DND-41 (cell line): ENCODE data around the gene PAN2.
A peak's percentile ranks its signal among the peaks of the same experiment; 100 is the strongest.

Source experiments
- ATAC-seq: fragments of 200-7000 bp; cut with Tn5 transposase; 3 replicates; pipeline ENCODE4 v1.9.1; 2021; ENCODE audit warnings: low read depth; ENCODE audit not compliant: insufficient read depth
- DNase-seq: peaks from one replicate; pipeline ENCODE4 v3.0.0-alpha.2; 2020
- H2AFZ ChIP-seq: 2 replicates; pipeline ENCODE4 v1.6.0; 2012; ENCODE audit warnings: low read depth, low read length
- H3K27ac ChIP-seq: 2 replicates; pipeline ENCODE4 v1.5.1; 2012; ENCODE audit warnings: low read length, inconsistent platforms
- H3K27me3 ChIP-seq: fragments of 200-600 bp; sonication (generic); 2 replicates; pipeline ENCODE4 v1.6.0; 2012; ENCODE audit warnings: low read length, mild to moderate bottlenecking, inconsistent platforms; ENCODE audit not compliant: insufficient read depth, poor library complexity
- H3K36me3 ChIP-seq: 2 replicates; pipeline ENCODE4 v1.5.1; 2012; ENCODE audit warnings: low read length, inconsistent platforms; ENCODE audit not compliant: insufficient read depth
- H3K4me1 ChIP-seq: 2 replicates; pipeline ENCODE4 v1.5.1; 2012; ENCODE audit warnings: mild to moderate bottlenecking, low read length; ENCODE audit not compliant: insufficient read depth
- H3K4me2 ChIP-seq: 2 replicates; pipeline ENCODE4 v1.6.0; 2012; ENCODE audit warnings: mild to moderate bottlenecking, moderate library complexity, low read length, inconsistent platforms; ENCODE audit not compliant: insufficient read depth
- H3K4me3 ChIP-seq, 2 experiments: fragments of 200-600 bp in 1 of 2; shearing (Covaris generic) in 1 of 2; 2 replicates each; pipeline ENCODE4 v1.5.1; 2012 to 2016; ENCODE audit warnings: inconsistent platforms in 2 of 2, low read length in 2 of 2, mild to moderate bottlenecking in 2 of 2, low read depth in 1 of 2, moderate library complexity in 1 of 2
- H3K79me2 ChIP-seq: 2 replicates; pipeline ENCODE4 v1.6.0; 2012; ENCODE audit warnings: low read length, inconsistent platforms; ENCODE audit not compliant: insufficient read depth
- H3K9ac ChIP-seq: 2 replicates; pipeline ENCODE4 v1.6.0; 2012; ENCODE audit warnings: low read depth, mild to moderate bottlenecking, inconsistent platforms, low read length, moderate library complexity
- H3K9me3 ChIP-seq: 2 replicates; pipeline ENCODE4 v1.5.1; 2012; ENCODE audit warnings: low read length, moderate library complexity, mild to moderate bottlenecking, inconsistent platforms; ENCODE audit not compliant: insufficient read depth, severe bottlenecking
- H4K20me1 ChIP-seq: 2 replicates; pipeline ENCODE4 v1.6.0; 2012; ENCODE audit warnings: low read length; ENCODE audit not compliant: insufficient read depth
- CTCF ChIP-seq: IDR thresholded peaks from 2 replicates; pipeline ENCODE4 v1.5.1; 2012; ENCODE audit warnings: borderline replicate concordance, low read length, moderate library complexity, mild to moderate bottlenecking; ENCODE audit not compliant: poor library complexity, severe bottlenecking; ENCODE audit errors: extremely low read depth
- EZH2 ChIP-seq: IDR thresholded peaks from 3 replicates; pipeline ENCODE4 v1.6.1; 2012; ENCODE audit warnings: borderline replicate concordance, low read depth, mild to moderate bottlenecking, moderate library complexity, low read length, inconsistent platforms; ENCODE audit not compliant: severe bottlenecking

Gene PAN2, protein sequence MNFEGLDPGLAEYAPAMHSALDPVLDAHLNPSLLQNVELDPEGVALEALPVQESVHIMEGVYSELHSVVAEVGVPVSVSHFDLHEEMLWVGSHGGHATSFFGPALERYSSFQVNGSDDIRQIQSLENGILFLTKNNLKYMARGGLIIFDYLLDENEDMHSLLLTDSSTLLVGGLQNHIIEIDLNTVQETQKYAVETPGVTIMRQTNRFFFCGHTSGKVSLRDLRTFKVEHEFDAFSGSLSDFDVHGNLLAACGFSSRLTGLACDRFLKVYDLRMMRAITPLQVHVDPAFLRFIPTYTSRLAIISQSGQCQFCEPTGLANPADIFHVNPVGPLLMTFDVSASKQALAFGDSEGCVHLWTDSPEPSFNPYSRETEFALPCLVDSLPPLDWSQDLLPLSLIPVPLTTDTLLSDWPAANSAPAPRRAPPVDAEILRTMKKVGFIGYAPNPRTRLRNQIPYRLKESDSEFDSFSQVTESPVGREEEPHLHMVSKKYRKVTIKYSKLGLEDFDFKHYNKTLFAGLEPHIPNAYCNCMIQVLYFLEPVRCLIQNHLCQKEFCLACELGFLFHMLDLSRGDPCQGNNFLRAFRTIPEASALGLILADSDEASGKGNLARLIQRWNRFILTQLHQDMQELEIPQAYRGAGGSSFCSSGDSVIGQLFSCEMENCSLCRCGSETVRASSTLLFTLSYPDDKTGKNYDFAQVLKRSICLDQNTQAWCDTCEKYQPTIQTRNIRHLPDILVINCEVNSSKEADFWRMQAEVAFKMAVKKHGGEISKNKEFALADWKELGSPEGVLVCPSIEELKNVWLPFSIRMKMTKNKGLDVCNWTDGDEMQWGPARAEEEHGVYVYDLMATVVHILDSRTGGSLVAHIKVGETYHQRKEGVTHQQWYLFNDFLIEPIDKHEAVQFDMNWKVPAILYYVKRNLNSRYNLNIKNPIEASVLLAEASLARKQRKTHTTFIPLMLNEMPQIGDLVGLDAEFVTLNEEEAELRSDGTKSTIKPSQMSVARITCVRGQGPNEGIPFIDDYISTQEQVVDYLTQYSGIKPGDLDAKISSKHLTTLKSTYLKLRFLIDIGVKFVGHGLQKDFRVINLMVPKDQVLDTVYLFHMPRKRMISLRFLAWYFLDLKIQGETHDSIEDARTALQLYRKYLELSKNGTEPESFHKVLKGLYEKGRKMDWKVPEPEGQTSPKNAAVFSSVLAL

GRCh38 chr12:56333679-56334489 is at the start of gene PAN2:
TSS of gene PAN2 (minus strand) at chr12:56334000. CDS start at chr12:56333094, 906 bp downstream.
- H3K27me3 ChIP-seq = no peaks in the 10 kb centered on the region
- peak within 1 kb of the TSS; percentile 79 for H2AFZ ChIP-seq
- H4K20me1 ChIP-seq = no peaks in the 10 kb centered on the region
- DNase-seq (peak; percentile 98), ATAC-seq (peak; percentile 98)
- peak within 1 kb of the TSS; percentile 54 to 74 for H3K4me3 ChIP-seq
- H3K36me3 ChIP-seq = peaks cover 3% of the 10 kb centered on the region; the same call in 1 of the 2 replicates
- peaks cover 26% of the 10 kb centered on the region for H3K4me1 ChIP-seq
- H3K79me2 ChIP-seq = peaks cover 26% of the 10 kb centered on the region
- peak within 1 kb of the TSS; percentile 90 for H3K9ac ChIP-seq
- H3K27ac ChIP-seq = peak within 1 kb of the TSS; percentile 98
- H3K9me3 ChIP-seq = no peaks in the 10 kb centered on the region
- H3K4me2 ChIP-seq = peak within 1 kb of the TSS; percentile 95
- TF ChIP-seq CTCF (peak; percentile 74), EZH2 (no peak)

GRCh38 chr12:56382611-56383010 is 48.8 kb upstream of the PAN2 start:
- no peak for ATAC-seq

More at GRCh38 chr12:56382611-56383010, 48.8 kb upstream of the PAN2 start:
- H3K79me2 ChIP-seq = no peaks in the 10 kb centered on the region
- H3K9me3 ChIP-seq = no peaks in the 10 kb centered on the region
- H3K27me3 ChIP-seq = no peaks in the 10 kb centered on the region
- no peaks in the 10 kb centered on the region for H4K20me1 ChIP-seq
- TF ChIP-seq EZH2 (no peak), CTCF (no peak)
- H3K27ac ChIP-seq = no peak overlapping the region
- H3K36me3 ChIP-seq = no peaks in the 10 kb centered on the region
- H2AFZ ChIP-seq = no peak overlapping the region
- no peak overlapping the region for H3K4me2 ChIP-seq
- H3K9ac ChIP-seq = no peak overlapping the region
- H3K4me3 ChIP-seq = no peak overlapping the region
- H3K4me1 ChIP-seq = no peaks in the 10 kb centered on the region
- DNase-seq = no peak
